Measurements from ENCODE around the gene MYH6. TPM values are rescaled to one million over a fixed set of nuclear protein-coding genes. Genes with fewer than 3 reads are reported as not detected.

MYH6 gene
- total and polyA plus RNA-seq, 4 experiments from 2014 or later = not detected

DNA sequence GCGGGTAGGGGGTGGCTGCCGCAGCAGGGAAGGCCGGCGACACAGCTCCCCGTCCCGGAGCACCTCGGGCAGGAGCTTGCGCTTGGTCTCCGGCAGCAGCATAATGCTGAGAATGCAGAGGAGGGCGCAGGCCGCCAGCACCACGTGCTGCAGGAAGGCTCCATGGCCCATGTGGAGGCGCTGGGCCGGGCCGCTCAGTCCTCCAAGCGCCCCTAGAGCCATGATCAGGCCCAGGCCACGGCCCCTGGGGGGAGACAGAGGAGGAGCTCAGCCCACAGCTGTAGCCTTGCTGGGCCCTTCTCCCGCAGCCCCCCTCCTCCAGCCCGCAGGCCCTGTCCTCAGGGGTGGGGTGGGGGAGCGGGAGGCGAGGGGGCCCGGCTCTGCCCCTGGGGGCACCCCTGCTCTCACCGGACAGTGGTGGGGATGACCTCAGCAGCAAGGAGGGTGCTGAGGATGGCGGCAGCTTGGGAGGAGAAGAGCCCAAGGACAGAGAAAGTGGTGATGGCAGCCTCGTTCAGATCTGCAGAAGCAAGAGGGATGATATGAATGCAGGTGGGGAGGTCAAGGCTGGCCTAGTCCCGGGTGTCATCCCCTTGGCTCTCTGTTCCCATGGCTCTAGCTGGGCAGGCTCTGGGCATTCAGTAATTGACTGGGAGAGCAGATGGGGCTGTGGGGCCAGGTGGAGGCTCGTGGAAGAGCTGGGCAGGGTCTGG, 61.2 kb downstream of the MYH6 start:
- Mint-ChIP-seq H3K27ac (no peak overlapping the region), H3K9me3 (no peaks in the 10 kb centered on the region), H3K27me3 (peaks cover 17 to 20% of the 10 kb centered on the region in 2 donors), H3K4me1 (peaks cover 4 to 11% (median 8%) of the 10 kb centered on the region in 4 donors), H3K4me3 (no peak overlapping the region), H3K36me3 (no peaks in the 10 kb centered on the region)
- DNase-seq = no peak
- H3K4me1 ChIP-seq (ENCODE audit: insufficient read depth, low read length) = peaks cover 5% of the 10 kb centered on the region
- intact Hi-C loops (cut with micrococcal nuclease) = no loop called here
- CTCF ChIA-PET (ENCODE audit: partially characterized antibody) = no interaction called here
- H3K27me3 ChIP-seq (ENCODE audit: insufficient read depth, low read length) = no peaks in the 10 kb centered on the region
- no peak overlapping the region for H3K4me3 ChIP-seq (ENCODE audit: low read length in 2 of 2)
- POLR2A ChIA-PET (ENCODE audit: partially characterized antibody) = no interaction called here
- H3K36me3 ChIP-seq (ENCODE audit: insufficient read depth, low read length) = no peaks in the 10 kb centered on the region
- no peaks in the 10 kb centered on the region for H3K9me3 ChIP-seq (ENCODE audit: control insufficient read depth in 1 of 2, low read length in 2 of 2)
- H3K27ac ChIP-seq (ENCODE audit: low read depth, low read length) = no peak overlapping the region

DNA sequence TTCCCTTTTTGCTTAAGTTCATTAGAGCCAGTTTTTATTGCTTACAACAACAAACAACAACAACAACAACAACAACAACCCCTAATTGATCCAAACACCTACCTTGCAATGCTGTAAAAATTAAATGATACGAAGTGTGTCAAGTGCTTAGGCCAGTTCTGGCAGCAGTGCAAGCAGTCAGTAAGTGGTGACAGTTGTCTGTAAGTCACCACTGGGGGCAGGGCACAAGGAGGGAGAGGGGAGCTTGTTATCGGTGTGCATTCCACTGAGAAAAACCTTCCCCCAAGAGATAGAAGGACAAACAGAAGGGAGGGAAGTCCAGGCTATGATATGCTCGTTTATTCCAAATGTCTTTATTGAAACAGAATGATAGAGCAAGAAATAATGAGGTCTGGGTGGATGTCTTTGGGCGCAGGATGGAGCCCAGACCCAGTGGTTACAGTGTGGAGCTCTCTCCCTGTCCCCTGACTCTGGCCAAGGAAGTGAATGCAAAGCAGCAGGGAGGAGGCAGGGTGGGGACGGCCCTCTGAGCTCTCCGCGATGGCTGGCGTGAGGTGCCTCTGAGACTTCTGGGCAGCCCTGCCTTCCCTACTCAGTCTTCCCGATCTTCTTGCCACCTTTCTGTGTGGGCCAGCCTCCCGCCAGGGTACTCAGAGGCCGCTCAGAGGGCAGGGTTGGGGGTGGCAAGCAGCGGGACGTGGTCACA, 61.9 kb downstream of the MYH6 start:
- Mint-ChIP-seq H3K4me3 (no peak overlapping the region), H3K9me3 (no peaks in the 10 kb centered on the region), H3K27ac (peak overlapping the region in 1 of 7 donors; percentile 49), H3K27me3 (peaks cover 13 to 17% of the 10 kb centered on the region in 2 donors), H3K4me1 (peaks cover 1 to 7% (median 4%) of the 10 kb centered on the region in 4 donors), H3K36me3 (no peaks in the 10 kb centered on the region)
- CTCF ChIA-PET (ENCODE audit: partially characterized antibody) = interaction anchor here (1.2 to 1.8 kb wide), 4 partner anchors 15 to 34 kb away, joined by 3 to 6 read pairs (median 5); no protein-coding TSS in a partner anchor
- Histone ChIP-seq H3K36me3 (ENCODE audit: insufficient read depth, low read length) (no peaks in the 10 kb centered on the region), H3K4me1 (ENCODE audit: insufficient read depth, low read length) (no peaks in the 10 kb centered on the region), H3K4me3 (ENCODE audit: low read length in 2 of 2) (no peak overlapping the region), H3K9me3 (ENCODE audit: control insufficient read depth in 1 of 2, low read length in 2 of 2) (no peaks in the 10 kb centered on the region), H3K27ac (ENCODE audit: low read depth, low read length) (no peak overlapping the region), H3K27me3 (ENCODE audit: insufficient read depth, low read length) (no peaks in the 10 kb centered on the region)
- intact Hi-C loops (cut with micrococcal nuclease) = no loop called here
- no peak for DNase-seq
- POLR2A ChIA-PET (ENCODE audit: partially characterized antibody) = no interaction called here

GRCh38 chr14:23344481-23344880, 63.6 kb downstream of the MYH6 start:
- intact Hi-C loops (cut with micrococcal nuclease) = no loop called here
- no peak overlapping the region for H3K4me3 Mint-ChIP-seq
- no peak overlapping the region for H3K27ac ChIP-seq (ENCODE audit: low read depth, low read length)
- CTCF ChIA-PET (ENCODE audit: partially characterized antibody) = interaction anchor here (1.2 to 1.8 kb wide), 3 partner anchors 16 to 36 kb away, joined by 5 to 6 read pairs (median 5); no protein-coding TSS in a partner anchor
- peaks cover 3 to 7% of the 10 kb centered on the region in 2 donors for H3K27me3 Mint-ChIP-seq
- H3K4me1 Mint-ChIP-seq = no peaks in the 10 kb centered on the region
- no peaks in the 10 kb centered on the region for H3K36me3 Mint-ChIP-seq
- no peaks in the 10 kb centered on the region for H3K27me3 ChIP-seq (ENCODE audit: insufficient read depth, low read length)
- H3K4me1 ChIP-seq (ENCODE audit: insufficient read depth, low read length) = no peaks in the 10 kb centered on the region
- H3K9me3 ChIP-seq (ENCODE audit: control insufficient read depth in 1 of 2, low read length in 2 of 2) = no peaks in the 10 kb centered on the region
- no peak overlapping the region for H3K27ac Mint-ChIP-seq
- DNase-seq = no peak
- POLR2A ChIA-PET (ENCODE audit: partially characterized antibody) = no interaction called here
- H3K4me3 ChIP-seq (ENCODE audit: low read length in 2 of 2) = no peak overlapping the region
- peaks cover 0 to 2% (median 0%) of the 10 kb centered on the region in 8 donors for H3K9me3 Mint-ChIP-seq
- H3K36me3 ChIP-seq (ENCODE audit: insufficient read depth, low read length) = no peaks in the 10 kb centered on the region

GRCh38 chr14:23339506-23340268, 68.4 kb downstream of the MYH6 start:
- no peaks in the 10 kb centered on the region for H3K9me3 ChIP-seq (ENCODE audit: control insufficient read depth in 1 of 2, low read length in 2 of 2)
- intact Hi-C loops (cut with micrococcal nuclease) = no loop called here
- Mint-ChIP-seq H3K27me3 (peaks cover 15 to 17% of the 10 kb centered on the region in 2 donors), H3K4me1 (no peaks in the 10 kb centered on the region), H3K9me3 (peaks cover 0 to 2% (median 0%) of the 10 kb centered on the region in 8 donors), H3K27ac (no peak overlapping the region), H3K4me3 (no peak overlapping the region), H3K36me3 (no peaks in the 10 kb centered on the region)
- H3K27me3 ChIP-seq (ENCODE audit: insufficient read depth, low read length) = no peaks in the 10 kb centered on the region
- H3K4me3 ChIP-seq (ENCODE audit: low read length in 2 of 2) = no peak overlapping the region
- no peaks in the 10 kb centered on the region for H3K36me3 ChIP-seq (ENCODE audit: insufficient read depth, low read length)
- DNase-seq = no peak
- POLR2A ChIA-PET (ENCODE audit: partially characterized antibody) = no interaction called here
- no peaks in the 10 kb centered on the region for H3K4me1 ChIP-seq (ENCODE audit: insufficient read depth, low read length)
- CTCF ChIA-PET (ENCODE audit: partially characterized antibody) = interaction anchor here (1.4 kb wide), 1 partner anchor 41 kb away, joined by 4 read pairs; no protein-coding TSS in a partner anchor
- no peak overlapping the region for H3K27ac ChIP-seq (ENCODE audit: low read depth, low read length)

- POLR2A ChIA-PET (ENCODE audit: partially characterized antibody) = interaction anchor here (1.0 kb wide), 1 partner anchor 14 kb away, joined by 3 read pairs; no protein-coding TSS in a partner anchor
- H3K9me3 Mint-ChIP-seq = peaks cover 0 to 4% (median 0%) of the 10 kb centered on the region in 8 donors
- H3K4me3 Mint-ChIP-seq = no peak overlapping the region
- Histone ChIP-seq H3K36me3 (ENCODE audit: insufficient read depth, low read length) (no peaks in the 10 kb centered on the region), H3K27ac (ENCODE audit: low read depth, low read length) (no peak overlapping the region), H3K4me1 (ENCODE audit: insufficient read depth, low read length) (no peaks in the 10 kb centered on the region), H3K27me3 (ENCODE audit: insufficient read depth, low read length) (no peaks in the 10 kb centered on the region), H3K9me3 (ENCODE audit: control insufficient read depth in 1 of 2, low read length in 2 of 2) (no peaks in the 10 kb centered on the region), H3K4me3 (ENCODE audit: low read length in 2 of 2) (no peak overlapping the region)
- peaks cover 12 to 18% of the 10 kb centered on the region in 2 donors for H3K27me3 Mint-ChIP-seq
- intact Hi-C loops (cut with micrococcal nuclease) = no loop called here
- CTCF ChIA-PET (ENCODE audit: partially characterized antibody) = interaction anchor here (1.3 kb wide), 1 partner anchor 45 kb away, joined by 4 read pairs; no protein-coding TSS in a partner anchor
- no peaks in the 10 kb centered on the region for H3K36me3 Mint-ChIP-seq
- no peak for DNase-seq
- no peaks in the 10 kb centered on the region for H3K4me1 Mint-ChIP-seq
- no peak overlapping the region for H3K27ac Mint-ChIP-seq
These were observed 72.5 kb downstream of the MYH6 start for GRCh38 chr14:23335623-23336022.

Small RNA genes within 50 kb of the gene (microRNA-seq; reads per million reads assigned to microRNA genes)
- not detected for gene MIR208A (ENCODE audit: borderline microRNAs expressed, borderline number of aligned reads, borderline replicate concordance)
- gene MIR208B (ENCODE audit: borderline microRNAs expressed, borderline number of aligned reads, borderline replicate concordance) = not detected

Other genes starting within 250 kb of the MYH6 start
- gene SLC7A8, start 224.6 kb downstream of the MYH6 start, total RNA-seq = 1 to 10 TPM; 2.4 to 4.1 TPM
- gene SLC7A8, start 224.6 kb downstream of the MYH6 start, polyA plus RNA-seq = under 1 TPM; 0.56 to 0.62 TPM
- gene RNF212B, start 170.3 kb downstream of the MYH6 start, total RNA-seq = not detected
- gene RNF212B, start 170.3 kb downstream of the MYH6 start, polyA plus RNA-seq = not detected
- 10 to 100 TPM; 21.0 to 21.7 TPM for gene HOMEZ, start 122.1 kb downstream of the MYH6 start, total RNA-seq
- 1 to 10 TPM; 1.5 to 5.7 TPM for gene HOMEZ, start 122.1 kb downstream of the MYH6 start, polyA plus RNA-seq
- gene PPP1R3E, start 105.4 kb downstream of the MYH6 start, total RNA-seq = 10 to 100 TPM; 82.3 to 87.3 TPM
- gene PPP1R3E, start 105.4 kb downstream of the MYH6 start, polyA plus RNA-seq = 1 to 10 TPM; 1.3 to 2.9 TPM
- gene BCL2L2, start 101.4 kb downstream of the MYH6 start, total RNA-seq = 1 to 10 TPM; 2.0 to 3.6 TPM
- gene BCL2L2, start 101.4 kb downstream of the MYH6 start, polyA plus RNA-seq = not detected
- 100 to 1,000 TPM; 194 to 196 TPM for gene PABPN1, start 86.8 kb downstream of the MYH6 start, total RNA-seq
- 100 to 1,000 TPM in 1 of 2 donors, 10 to 100 TPM in 1; 91.7 to 125 TPM for gene PABPN1, start 86.8 kb downstream of the MYH6 start, polyA plus RNA-seq
- 10 to 100 TPM; 19.8 to 21.1 TPM for gene SLC22A17, start 55.4 kb downstream of the MYH6 start, total RNA-seq
- 1 to 10 TPM; 2.9 to 3.9 TPM for gene SLC22A17, start 55.4 kb downstream of the MYH6 start, polyA plus RNA-seq
- not detected for gene EFS, start 43.1 kb downstream of the MYH6 start, total RNA-seq
- gene EFS, start 43.1 kb downstream of the MYH6 start, polyA plus RNA-seq = not detected
- gene IL25, start 35.5 kb downstream of the MYH6 start, total RNA-seq = not detected
- gene IL25, start 35.5 kb downstream of the MYH6 start, polyA plus RNA-seq = not detected
- not detected for gene CMTM5, start 31.2 kb downstream of the MYH6 start, total RNA-seq
- gene CMTM5, start 31.2 kb downstream of the MYH6 start, polyA plus RNA-seq = not detected
- gene MYH7, start 27.4 kb upstream of the MYH6 start, total RNA-seq = not detected
- not detected for gene MYH7, start 27.4 kb upstream of the MYH6 start, polyA plus RNA-seq
- gene NGDN, start 61.4 kb upstream of the MYH6 start, total RNA-seq = 10 to 100 TPM; 60.7 to 63.5 TPM
- gene NGDN, start 61.4 kb upstream of the MYH6 start, polyA plus RNA-seq = 10 to 100 TPM; 61.0 to 95.1 TPM
- gene ZFHX2, start 143.5 kb upstream of the MYH6 start, total RNA-seq = under 1 TPM; 0.35 to 0.36 TPM
- gene ZFHX2, start 143.5 kb upstream of the MYH6 start, polyA plus RNA-seq = not detected
- gene THTPA, start 148.0 kb upstream of the MYH6 start, total RNA-seq = 10 to 100 TPM; 25.6 to 26.2 TPM
- gene THTPA, start 148.0 kb upstream of the MYH6 start, polyA plus RNA-seq = 10 to 100 TPM; 10.9 to 15.5 TPM
- 100 to 1,000 TPM; 492 to 498 TPM for gene AP1G2, start 159.5 kb upstream of the MYH6 start, total RNA-seq
- gene AP1G2, start 159.5 kb upstream of the MYH6 start, polyA plus RNA-seq = 100 to 1,000 TPM in 1 of 2 donors, 10 to 100 TPM in 1; 65.7 to 108 TPM
- not detected for gene JPH4, start 170.5 kb upstream of the MYH6 start, total RNA-seq
- under 1 TPM in 1 of 2 donors, not detected in 1; 0.08 TPM for gene JPH4, start 170.5 kb upstream of the MYH6 start, polyA plus RNA-seq
- not detected for gene DHRS2, start 228.1 kb upstream of the MYH6 start, total RNA-seq
- gene DHRS2, start 228.1 kb upstream of the MYH6 start, polyA plus RNA-seq = not detected